ENCODE measurements around the gene BIN1.

- TF ChIP-seq CTCF (IDR thresholded peaks at IDR 0.05; ENCODE audit: borderline replicate concordance, extremely low read depth, low read length, poor library complexity, severe bottlenecking) (no peak), EZH2 (IDR thresholded peaks at IDR 0.05; ENCODE audit: borderline replicate concordance, low read depth, low read length, severe bottlenecking) (no peak)
Observed at GRCh38 chr2:127029350-127030051, 77.5 kb downstream of the BIN1 start.

Measured in DND-41 (cell line).